Stimulated activated CD4-positive, alpha-beta T cell treated with anti-CD3 and anti-CD28 coated beads, Interleukin-1b, Interleukin-23, amount 100 ng/mL, for 24 hours (primary cell): ENCODE data around the gene CLDN9.

Experiments
- DNase-seq, 4 experiments: peaks; one replicate each; pipeline ENCODE4 v3.0.0-alpha.2; 2020; ENCODE audit warnings: low read depth in 4 of 4, low spot score in 1 of 4

Gene CLDN9

DNA sequence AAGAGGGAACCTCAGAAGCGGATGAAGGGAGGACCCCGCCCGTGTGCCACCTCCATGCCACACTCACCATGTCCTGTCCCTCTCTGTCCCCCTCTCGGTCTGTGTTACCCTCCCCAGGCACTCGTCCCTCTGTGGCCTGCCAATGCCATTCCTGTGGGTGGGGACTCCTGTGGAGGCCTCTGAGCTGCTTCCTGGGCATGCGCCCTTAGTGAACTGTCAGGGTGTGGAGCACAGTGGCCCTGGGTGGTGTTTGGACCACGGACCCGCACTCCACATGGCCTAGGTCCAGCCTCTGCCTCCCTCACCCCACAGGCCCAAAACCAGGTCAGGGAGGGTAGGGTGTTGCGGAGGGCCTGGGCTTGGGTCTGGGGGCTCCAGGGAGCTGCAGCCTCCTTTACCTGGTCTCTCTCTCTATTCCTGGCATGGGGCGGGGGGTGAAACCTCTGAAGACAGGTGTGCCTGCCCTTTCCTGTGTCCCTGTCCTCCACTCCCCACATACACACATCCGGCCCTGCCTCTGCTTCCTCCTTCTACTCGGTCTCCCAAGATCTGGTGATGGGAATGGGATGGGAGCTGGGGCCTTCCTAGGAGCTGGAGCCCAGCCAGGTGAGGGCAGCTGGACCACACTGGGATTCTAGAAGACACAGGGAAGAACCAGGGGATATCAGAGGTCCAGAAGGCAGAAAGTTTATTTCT, 21.0 kb upstream of the CLDN9 start:
- no peak for DNase-seq

DNA sequence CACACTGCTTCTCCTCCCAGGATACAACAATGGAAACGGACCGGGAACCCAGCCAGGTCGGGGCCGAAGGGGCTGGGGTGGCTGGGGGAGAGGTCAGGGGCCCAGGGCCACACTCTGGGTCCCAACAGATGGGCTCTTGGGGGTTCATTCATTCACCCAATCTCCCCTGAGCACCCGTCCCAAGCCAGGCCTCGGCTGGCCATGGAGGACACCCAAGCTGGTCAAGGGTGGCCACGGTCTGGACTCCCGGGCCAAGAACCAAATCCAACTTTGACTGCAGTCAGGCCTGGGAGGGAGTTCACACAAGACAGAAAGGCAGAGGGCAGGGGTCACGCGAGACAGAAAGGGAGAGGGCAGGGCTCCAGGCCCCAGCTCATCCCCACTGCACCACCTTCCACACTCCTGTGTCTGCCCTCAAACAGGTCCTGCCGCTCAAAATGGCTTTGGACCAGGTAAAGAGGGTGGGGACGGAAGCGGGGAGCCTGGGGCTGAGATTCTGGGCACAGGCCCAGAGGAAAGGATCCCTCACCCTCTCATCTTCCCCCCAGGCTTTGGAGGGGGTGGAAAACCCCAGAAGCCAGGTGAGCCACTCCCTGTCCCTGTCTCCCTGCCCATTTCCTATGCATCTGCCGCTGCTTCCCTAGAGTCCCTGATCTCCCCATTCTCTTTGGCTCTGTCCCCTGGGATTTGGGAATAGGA, 20.2 kb upstream of the CLDN9 start:
- DNase-seq: no peak

DNA sequence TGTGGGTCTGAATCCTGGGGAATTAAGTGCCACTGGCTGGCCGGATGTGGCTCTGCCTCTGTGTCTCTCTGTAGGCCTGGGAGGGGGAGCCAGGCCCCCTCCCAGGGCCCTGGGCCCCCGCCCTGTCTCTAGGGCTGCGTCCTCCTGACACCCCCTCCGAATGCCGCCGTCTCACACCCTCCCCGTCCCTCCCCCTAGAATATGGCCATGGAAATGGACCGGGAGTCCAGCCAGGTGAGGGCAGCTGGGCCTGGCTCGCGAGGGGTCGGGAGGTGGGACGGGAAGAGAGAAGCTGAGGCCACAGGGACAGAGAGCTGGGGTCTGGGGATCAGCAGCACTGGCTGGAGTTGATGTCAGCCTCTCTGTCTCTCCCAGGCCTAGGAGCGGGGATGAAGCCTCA, 16.4 kb upstream of the CLDN9 start:
- DNase-seq: no peak

DNA sequence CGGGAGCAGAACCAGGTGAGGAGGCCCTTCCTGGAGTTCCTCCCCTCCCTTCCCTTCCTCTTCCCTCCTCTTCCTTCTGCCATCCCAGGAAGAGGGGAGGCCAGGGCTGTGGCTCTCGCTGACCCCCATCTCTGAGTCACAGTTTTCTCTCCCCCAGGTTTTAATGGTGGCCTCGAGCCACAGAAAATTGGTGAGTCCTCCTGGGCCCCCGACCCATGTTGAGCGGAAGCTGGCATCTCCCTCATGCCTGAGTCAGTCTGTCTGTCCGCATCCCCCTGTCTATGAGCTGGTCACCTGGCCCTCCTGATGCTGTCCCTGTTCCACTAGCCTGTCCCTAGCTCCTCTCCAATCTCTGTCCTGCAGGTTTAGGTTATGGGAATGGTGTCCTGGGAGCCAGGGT, 12.8 kb upstream of the CLDN9 start:
- no peak for DNase-seq

DNA sequence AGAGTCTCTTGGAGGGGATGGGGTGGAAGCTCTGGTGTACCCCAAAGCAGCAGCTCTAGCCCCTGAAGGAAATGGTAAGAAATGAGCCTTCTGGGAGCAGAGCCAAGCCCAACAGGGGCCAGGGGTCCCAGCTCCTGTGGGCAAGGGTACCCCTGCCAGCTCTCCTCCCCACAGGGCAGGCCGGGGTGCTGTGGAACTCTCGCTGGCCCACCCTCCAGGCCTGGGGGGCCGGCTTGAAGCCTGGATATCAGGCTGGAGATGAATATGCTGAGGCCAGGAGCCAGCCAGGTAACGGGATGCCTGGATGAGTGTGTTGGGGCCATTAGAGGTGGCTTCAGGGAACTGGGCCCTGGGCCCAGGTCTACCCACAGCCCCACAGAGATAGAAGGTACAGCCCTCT, 12.2 kb upstream of the CLDN9 start:
- no peak for DNase-seq

DNA sequence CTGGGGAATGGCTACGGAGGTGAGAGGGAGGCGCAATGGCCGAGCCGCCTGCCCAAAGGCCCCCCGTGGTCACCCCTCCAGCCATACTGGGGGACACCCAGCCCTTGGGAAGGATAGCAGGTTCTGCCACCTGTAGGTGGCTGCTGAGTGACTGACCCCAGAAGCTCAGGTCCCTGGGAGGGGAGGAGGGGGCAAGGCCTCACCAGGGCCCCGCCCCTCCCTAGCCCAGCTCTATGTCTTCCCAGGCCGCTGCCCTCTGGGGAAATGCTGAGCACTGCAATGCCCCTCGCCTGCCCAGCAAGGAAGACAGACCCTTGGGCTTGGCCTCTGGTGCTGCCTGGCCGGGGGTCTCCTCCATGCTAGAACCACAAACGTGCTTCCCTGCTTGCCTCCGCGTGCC, 11.4 kb upstream of the CLDN9 start:
- DNase-seq: no peak

DNA sequence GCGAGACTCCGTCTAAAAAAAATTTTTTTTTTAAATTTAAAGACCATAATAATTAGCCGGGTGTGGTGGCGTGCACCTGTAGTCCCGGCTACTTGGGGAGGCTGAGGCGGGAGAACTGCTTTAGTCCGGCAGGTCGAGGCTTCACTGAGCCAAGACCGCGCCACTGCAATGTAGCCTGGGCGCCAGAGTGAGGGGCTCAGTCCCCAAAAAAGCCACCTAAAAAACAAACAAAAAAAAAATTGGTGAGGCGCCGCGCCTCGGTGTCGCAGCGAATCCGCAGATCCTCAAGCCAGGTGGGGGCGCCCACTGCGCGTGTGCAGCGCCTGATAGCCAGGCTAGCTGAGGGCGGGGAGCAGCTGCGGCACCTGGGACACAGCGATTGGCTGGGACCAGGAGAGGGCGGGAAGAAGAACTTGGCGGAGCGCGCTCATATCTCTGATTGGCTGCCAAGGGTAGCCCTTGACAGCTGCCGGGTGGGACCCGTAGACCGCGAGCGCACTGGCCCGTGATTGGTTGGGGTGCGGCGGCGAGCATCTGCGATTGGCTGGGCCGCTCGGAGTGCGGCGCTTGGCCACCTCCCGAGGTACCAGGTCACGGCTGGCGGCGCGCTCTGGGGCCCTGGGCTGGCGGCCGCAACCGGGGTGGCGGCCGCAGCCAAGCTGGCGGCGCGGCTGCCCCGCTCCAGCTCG, 9.0 kb upstream of the CLDN9 start:
- DNase-seq: peak; percentile 81 to 96 (median 88)

DNA sequence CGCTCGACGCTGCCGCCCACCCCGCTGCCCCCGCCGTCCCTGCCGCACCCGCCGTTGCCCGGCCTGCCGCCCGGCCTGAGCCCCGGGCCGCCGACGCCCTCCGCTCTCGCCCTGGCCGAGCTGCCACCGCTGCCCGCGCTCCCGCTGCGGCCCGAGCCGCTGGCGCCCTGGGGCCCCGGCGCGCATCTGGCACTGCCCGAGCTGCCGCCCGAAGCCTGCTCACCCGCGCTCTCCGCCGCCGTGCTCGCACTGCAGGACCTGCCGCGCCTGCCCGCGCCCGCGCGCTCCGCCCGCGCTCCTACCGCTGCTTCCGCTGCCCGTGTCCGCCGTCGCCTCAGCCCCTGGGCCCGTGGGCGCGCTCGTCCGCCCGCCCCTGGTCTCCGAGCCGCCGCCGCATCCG, 8.4 kb upstream of the CLDN9 start:
- no peak for DNase-seq

DNA sequence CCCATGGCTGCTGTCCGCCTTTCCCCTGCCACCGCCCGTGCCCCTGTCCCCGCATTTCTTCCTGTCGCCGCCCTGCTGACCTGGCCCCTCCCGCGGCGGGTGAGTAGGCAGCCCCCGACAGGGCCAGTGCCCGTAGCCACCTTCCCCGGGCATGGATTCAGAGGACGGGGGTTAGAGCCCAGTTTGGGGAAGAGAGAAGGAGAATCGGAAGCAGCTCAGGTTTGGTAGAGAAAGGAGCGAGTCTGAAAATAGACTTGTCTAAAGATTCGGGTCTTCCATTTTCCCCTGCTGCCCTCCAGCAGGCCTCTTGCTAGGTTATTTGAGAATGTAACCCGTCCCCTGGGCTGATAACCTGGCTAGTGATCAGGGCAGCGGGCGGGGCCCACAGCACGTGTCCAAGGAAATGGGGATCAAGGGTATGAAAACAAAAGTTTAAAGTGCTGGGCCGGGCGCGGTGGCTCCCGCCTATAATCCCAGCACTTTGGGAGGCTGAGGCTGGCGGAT, 7.9 kb upstream of the CLDN9 start:
- no peak for DNase-seq

DNA sequence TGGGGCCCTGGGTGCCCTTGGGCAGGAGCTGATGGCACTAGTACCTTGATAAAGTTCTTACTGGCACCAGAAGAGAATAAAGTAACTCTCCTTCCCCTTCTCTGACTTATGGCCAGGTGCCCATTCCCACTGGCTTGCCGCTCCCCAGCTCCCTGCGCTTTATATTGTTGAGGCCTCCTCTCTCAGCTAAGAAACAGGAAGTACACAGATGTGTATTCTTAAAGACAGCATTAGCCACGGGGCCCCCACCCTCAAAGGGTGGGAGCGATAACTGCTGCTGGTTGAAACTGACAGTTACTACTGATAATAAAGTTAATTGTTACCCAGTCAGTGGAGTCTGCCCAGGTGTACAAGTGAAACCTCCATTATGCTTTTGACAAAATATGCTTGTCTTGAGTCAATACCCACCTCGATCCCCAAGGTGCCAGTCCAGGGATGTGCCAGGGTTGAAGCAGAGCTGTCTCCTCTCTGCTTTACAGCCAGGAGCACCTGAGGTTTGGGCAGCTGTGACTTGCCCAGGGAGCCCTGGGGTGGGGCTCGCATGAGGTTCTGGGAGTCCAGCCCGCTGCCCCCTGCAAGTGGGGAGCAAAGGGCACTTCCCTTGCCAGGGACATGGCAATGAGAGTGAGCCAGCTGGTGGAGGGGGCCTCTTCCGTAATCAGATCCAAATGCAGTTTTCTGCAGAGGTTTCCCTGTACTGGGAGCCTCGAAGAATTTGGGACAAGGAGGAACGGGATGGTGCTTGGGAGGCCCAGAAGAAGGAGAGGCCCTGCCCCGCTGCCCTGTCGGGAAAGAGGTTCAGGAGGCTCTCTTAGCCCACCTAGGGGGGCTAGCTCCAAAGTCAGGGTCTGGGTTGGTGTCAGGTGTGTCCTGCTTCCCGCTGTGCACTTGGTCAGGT, 5.4 kb upstream of the CLDN9 start:
- DNase-seq: no peak

DNA sequence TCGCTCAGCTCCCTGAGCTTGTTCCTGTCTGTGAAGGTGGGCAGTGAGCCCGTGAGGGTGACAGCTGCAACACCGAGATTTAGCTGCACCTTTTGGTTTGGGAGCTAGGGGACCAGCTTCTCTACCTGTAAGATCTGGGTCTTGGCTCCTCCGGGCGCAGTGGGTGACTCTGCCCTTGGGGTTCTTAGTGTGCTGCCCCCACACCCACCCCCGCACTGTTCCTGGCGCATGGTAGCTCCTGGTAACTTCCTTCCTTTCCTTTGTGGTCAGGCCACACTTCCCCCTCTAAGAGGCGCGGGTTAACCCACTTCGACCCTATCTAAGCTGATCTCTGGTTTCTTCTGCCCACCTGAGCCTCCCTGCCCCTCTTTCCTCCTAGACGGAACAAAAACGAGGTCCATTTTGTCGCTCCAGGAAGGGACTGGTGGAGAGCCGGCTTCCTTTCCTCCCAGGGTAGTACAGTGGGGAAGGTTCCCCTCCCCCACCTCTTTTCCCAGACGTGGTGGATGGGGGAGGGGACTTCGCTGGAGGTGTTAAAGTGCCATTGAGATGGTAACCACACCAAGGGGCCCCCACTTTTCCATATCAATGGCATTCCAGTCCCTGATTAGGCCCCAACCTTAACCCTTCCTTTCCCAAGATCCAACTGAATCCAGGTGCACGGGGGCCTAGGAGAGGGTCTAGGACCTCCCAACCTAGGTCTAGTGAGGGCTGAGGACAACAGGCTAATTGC, 4.6 kb upstream of the CLDN9 start:
- no peak for DNase-seq

DNA sequence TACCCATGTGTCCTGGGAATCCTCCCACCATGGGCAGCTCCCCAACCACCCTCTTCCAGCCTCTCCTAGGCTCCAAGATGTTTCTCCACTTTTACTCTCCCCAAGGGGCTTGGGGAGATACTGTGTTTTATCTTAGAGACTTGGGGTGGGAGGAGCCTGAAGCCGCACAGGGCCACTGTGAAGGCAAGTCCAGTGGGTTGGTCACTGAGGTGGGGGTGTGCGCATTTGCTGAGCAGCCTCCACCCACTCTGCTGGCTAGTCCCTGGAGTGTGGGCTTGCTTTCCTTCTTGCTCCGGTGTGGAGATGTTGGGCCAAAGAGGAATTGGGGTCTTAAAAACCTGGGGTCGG, 4.1 kb upstream of the CLDN9 start:
- no peak for DNase-seq

DNA sequence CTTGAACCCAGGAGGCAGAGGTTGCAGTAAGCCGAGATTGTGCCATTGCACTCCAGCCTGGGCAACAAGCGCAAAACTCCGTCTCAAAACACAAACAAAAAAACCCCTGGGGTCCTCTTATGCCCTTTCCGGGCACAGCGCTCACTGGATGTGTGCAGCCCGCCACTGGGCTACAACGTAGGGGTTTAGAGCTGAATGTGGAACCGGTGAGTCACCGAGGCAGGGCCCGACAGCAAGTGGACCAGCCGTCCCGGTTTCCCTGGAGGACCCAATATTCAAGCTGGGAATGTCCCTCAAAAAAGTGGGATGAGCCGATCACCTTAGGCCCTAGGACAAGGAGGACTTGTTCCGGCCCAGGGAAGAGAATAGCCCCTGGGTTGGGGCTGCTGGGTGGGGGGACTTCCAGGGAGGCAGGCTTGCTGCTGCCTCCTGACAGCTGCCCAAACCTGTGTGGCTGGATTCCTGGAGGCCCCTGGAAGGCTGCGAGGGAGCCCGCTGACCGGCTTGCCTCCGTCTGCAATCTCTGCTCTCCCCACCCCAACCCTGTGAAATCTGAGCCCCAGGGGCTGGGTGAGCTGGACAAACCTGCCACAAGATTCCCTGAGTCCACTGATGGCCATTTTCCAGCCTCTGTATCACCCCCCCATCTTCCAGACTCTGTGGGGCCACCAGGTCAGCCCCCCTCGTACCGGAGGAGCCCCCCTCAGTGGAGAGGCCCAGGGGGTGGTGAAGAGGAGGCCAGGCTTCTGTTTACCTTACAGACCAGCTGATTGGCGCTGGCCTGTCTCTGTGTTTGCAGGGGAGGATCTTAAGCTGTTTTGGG, 2.9 kb upstream of the CLDN9 start:
- DNase-seq: no peak

DNA sequence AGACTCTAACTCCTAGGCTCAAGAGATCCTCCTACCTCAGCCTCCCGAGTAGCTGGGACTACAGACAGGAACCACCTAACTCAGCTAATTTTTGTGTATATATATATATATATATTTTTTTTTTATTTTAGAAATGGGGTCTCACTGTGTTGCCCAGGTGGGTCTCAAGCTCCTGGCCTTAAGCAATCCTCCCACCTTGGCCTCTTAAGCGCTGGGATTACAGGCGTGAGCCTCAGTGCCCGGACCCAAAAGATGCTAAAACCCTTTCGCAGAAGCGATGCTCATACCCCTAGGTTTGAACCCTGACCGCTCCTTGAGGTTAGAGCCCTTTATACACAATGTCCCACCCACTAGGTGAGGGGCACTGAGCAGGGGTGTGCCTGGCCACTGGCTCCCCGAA, 2.2 kb upstream of the CLDN9 start:
- no peak for DNase-seq

DNA sequence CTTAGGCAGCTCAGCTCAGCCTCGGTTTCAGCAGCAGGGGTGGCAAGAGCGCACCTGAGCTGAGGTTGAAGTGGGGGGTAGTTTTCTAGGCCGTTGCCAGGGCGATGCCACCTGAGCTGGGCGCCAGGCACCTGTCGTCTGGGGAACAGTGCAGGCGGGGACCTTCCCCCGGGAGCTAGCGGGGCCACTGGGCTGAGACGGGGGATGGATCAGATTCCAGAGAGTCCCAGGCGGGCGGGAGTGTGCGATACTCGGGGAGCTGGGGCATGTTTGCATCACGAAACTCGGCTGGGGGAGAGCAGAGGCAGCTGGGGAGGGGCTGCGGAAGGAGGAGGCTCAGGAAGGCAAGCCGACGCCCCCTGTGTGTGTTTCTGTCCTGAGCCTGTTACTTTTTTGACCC, 477 bp upstream of the CLDN9 start:
- DNase-seq: no peak

DNA sequence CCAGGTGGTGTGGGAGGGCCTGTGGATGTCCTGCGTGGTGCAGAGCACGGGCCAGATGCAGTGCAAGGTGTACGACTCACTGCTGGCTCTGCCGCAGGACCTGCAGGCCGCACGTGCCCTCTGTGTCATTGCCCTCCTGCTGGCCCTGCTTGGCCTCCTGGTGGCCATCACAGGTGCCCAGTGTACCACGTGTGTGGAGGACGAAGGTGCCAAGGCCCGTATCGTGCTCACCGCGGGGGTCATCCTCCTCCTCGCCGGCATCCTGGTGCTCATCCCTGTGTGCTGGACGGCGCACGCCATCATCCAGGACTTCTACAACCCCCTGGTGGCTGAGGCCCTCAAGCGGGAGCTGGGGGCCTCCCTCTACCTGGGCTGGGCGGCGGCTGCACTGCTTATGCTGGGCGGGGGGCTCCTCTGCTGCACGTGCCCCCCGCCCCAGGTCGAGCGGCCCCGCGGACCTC, 798 bp downstream of the CLDN9 start:
- no peak for DNase-seq

DNA sequence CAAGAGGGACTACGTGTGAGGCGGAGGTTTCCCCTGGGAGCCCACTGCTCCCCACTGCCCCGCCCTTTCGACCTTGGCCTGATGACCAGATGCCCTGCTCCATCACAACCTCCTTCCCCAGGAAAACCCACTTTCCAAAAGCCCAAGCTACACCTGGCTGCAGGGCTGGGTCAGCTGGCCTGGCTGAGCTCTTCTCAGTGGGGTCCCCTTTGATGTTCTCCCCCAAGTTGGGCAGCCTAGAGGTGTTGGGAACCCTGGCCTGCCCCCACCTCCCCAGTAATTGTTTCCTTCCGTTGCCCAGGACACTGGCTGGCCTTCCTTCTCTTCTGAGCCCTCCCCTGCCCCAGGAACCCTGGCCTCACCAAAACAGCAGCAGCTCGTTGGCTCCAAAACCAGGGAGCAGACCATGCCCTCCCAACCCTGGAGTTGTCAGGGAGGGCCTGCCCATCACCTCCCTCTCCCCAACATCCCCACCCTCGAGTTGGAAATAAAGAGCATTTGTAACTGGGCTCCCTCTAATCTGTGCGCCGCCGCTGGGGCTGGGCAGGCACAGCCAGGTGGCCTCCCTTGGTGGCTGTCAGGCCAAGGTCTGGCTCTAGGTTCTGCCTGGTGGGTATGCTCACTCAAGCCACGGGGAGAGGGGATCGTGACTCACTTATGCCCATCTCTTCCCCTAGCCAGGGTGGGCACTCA, 1.4 kb downstream of the CLDN9 start:
- DNase-seq: no peak

DNA sequence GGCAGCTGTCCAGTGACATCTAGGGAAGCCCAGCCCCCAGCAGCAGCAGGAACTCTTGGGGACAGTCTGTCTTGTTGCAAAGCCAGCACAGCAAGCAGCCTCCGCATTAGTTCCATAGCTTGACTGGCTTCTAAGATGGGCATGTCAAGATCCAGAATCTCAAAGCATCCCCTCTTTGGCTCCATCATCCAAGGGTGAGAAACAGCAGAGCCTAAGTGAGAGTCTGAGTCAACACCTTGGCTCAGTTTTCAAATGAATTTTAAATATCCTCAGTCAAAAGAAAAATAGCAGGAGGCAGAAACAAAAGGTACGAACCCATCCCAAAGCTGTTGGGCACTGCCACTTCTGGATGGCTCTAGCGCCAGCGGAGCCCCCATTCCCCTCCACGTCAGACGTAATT, 2.2 kb downstream of the CLDN9 start:
- DNase-seq: no peak

DNA sequence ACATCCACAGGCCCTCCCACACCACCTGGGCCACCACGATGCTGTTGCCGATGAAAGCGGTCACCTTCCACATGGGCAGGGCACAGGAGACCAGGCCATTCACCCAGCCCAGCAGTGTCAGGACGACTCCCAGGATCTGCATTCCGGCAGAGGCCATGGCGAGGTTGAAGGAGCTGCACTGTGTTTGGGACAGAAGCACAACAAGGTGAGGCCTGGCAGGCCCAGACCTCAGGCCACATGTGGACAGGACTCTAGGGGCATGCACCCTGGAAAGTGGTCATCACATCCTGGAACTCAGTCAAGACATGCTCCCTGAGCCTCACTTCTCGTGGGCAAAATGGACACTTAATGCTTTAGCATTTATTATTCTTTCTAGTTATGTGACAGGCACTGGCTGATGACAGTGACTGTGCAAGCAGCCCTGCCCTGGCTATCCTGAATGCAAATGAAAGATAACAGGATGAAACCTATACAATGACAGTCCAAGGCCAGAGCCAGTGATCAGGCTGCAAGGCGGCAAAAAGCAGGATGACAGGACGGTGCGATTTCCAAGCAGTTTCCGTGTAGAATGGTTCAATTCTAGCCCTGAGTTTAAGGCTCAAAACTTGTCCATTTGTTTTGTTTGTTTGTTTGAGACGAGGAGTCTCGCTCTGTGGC, 3.3 kb downstream of the CLDN9 start:
- no peak for DNase-seq
